Measurements from ENCODE around the gene FUT9.

Gene FUT9

GRCh38 chr6:96015518-96016333 lies at the start of gene FUT9:
Gene FUT9 (plus strand): TSS chr6:96015974. CDS start chr6:96203156, 187,182 bp downstream.
- peak; percentile 91 for DNase-seq

- DNase-seq: no peak
These were observed 48.2 kb upstream of the FUT9 start for GRCh38 chr6:95967594-95967993.

- DNase-seq: no peak
These were observed 41.8 kb upstream of the FUT9 start for GRCh38 chr6:95973976-95974375.

GRCh38 chr6:95978230-95978629 lies 37.5 kb upstream of the FUT9 start:
- DNase-seq: no peak

- no peak for DNase-seq
These were observed 23.9 kb upstream of the FUT9 start for GRCh38 chr6:95991906-95992305.

- no peak for DNase-seq
These were observed 21.6 kb upstream of the FUT9 start for GRCh38 chr6:95994151-95994550.

- DNase-seq: no peak
These were observed 17.6 kb upstream of the FUT9 start for GRCh38 chr6:95998133-95998532.

- DNase-seq: no peak
These were observed 13.7 kb upstream of the FUT9 start for GRCh38 chr6:96001891-96002575.

GRCh38 chr6:96002576-96002910 lies 13.2 kb upstream of the FUT9 start:
- no peak for DNase-seq

- DNase-seq: no peak
These were observed 12.9 kb upstream of the FUT9 start for GRCh38 chr6:96002912-96003311.

GRCh38 chr6:96007663-96008062 lies 8.1 kb upstream of the FUT9 start:
- no peak for DNase-seq

GRCh38 chr6:96013531-96013930 lies 2.2 kb upstream of the FUT9 start:
- DNase-seq: no peak

GRCh38 chr6:96014846-96015517 lies 792 bp upstream of the FUT9 start:
- DNase-seq: no peak

- no peak for DNase-seq
These were observed 728 bp downstream of the FUT9 start for GRCh38 chr6:96016334-96017069.

- no peak for DNase-seq
These were observed 1.2 kb downstream of the FUT9 start for GRCh38 chr6:96017070-96017359.

- DNase-seq: no peak
These were observed 6.5 kb downstream of the FUT9 start for GRCh38 chr6:96022225-96022624.

GRCh38 chr6:96032661-96033060 lies 16.9 kb downstream of the FUT9 start:
- DNase-seq: no peak

- DNase-seq: no peak
These were observed 35.8 kb downstream of the FUT9 start for GRCh38 chr6:96051555-96051954.

- peak; percentile 20 for DNase-seq
These were observed 42.3 kb downstream of the FUT9 start for GRCh38 chr6:96058082-96058481.

- no peak for DNase-seq
These were observed 43.8 kb downstream of the FUT9 start for GRCh38 chr6:96059586-96059985.

GRCh38 chr6:96060249-96060648 lies 44.5 kb downstream of the FUT9 start:
- no peak for DNase-seq

GRCh38 chr6:96065213-96065612 lies 49.4 kb downstream of the FUT9 start:
- no peak for DNase-seq

- DNase-seq: no peak
These were observed 50.6 kb downstream of the FUT9 start for GRCh38 chr6:96066376-96066775.

GRCh38 chr6:96073555-96073954 lies 57.8 kb downstream of the FUT9 start:
- DNase-seq: no peak
